HepG2 (cell line): Measurements from ENCODE around the gene SEZ6. TPM values are rescaled to one million over a fixed set of nuclear protein-coding genes. Genes with fewer than 3 reads are reported as not detected.

ENCODE experiments used
- ARID4A ChIP-seq: sonication (generic); formaldehyde crosslinking; IDR thresholded peaks from 2 replicates; pipeline ENCODE4 v1.5.0; 2020; ENCODE audit warnings: mild to moderate bottlenecking, missing genetic modification reagents, borderline replicate concordance
- ARNTL ChIP-seq: sonication (generic); formaldehyde crosslinking; IDR thresholded peaks from 2 replicates; pipeline ENCODE4 v1.4.0; 2020; ENCODE audit warnings: mild to moderate bottlenecking, missing genetic modification reagents
- FOXC1 ChIP-seq: sonication (generic); formaldehyde crosslinking; IDR thresholded peaks from 2 replicates; pipeline ENCODE4 v1.8.0; 2022; ENCODE audit warnings: mild to moderate bottlenecking, missing genetic modification reagents, borderline replicate concordance
- PCBP1 ChIP-seq: fragments of 200-400 bp; formaldehyde crosslinking; IDR thresholded peaks from 2 replicates; pipeline ENCODE4 v1.6.1; 2017; ENCODE audit warnings: mild to moderate bottlenecking, low read depth, low read length, borderline replicate concordance
- SMARCC2 ChIP-seq: fragments of 450-650 bp; IDR thresholded peaks from 2 replicates; pipeline ENCODE4 v1.6.1; 2017; ENCODE audit warnings: antibody characterized with exemption, mild to moderate bottlenecking
- SP1 ChIP-seq, 2 experiments: fragments of 450-650 bp in 1 of 2; sonication (generic) in 1 of 2; formaldehyde crosslinking in 1 of 2; IDR thresholded peaks; 2 replicates each; pipeline versions ENCODE4 v1.4.0 to v1.6.1; 2016 to 2020; ENCODE audit warnings: missing genetic modification reagents in 1 of 2
- THYN1 ChIP-seq: sonication (generic); formaldehyde crosslinking; IDR thresholded peaks from 2 replicates; pipeline ENCODE4 v1.8.1; 2023; ENCODE audit warnings: low read depth, mild to moderate bottlenecking, moderate library complexity, missing genetic modification reagents, borderline replicate concordance
- ZBTB40 ChIP-seq, 2 experiments: fragments of 450-650 bp in 1 of 2; sonication (generic) in 1 of 2; formaldehyde crosslinking in 1 of 2; IDR thresholded peaks; 2 replicates each; pipeline versions ENCODE4 v1.6.1 to v1.8.0; 2016 to 2022; ENCODE audit warnings: antibody characterized with exemption in 1 of 2, mild to moderate bottlenecking in 1 of 2, missing genetic modification reagents in 1 of 2
- ZBTB49 ChIP-seq: sonication (generic); formaldehyde crosslinking; IDR thresholded peaks from 2 replicates; pipeline ENCODE4 v1.4.0; 2020; ENCODE audit warnings: missing genetic modification reagents, borderline replicate concordance
- ZNF263 ChIP-seq: sonication (generic); formaldehyde crosslinking; IDR thresholded peaks from 2 replicates; pipeline ENCODE4 v1.4.0; 2020; ENCODE audit warnings: missing genetic modification reagents
- polyA plus RNA-seq, 8 experiments: library from polyadenylated mRNA; depleted of rRNA in 3 of 8; stranded (reverse) in 7 of 8; unstranded in 1 of 8; fragments of >200 nt; fragmentation: Illumina TruSeq in 4 of 8; extraction: Trizol in 4 of 8; gene quantifications; 2 replicates each; pipeline versions ENCODE4 v1.2.1 to v1.2.3, GENCODE V29; 2011 to 2016; ENCODE audit warnings: low read depth in 4 of 8, missing spikeins in 1 of 8, mixed read lengths in 1 of 8; ENCODE audit not compliant: insufficient read depth in 1 of 8
- total RNA-seq, 5 experiments: library from RNA; depleted of rRNA; stranded (reverse); fragments of >200 nt; fragmentation: Illumina TruSeq; extraction: Trizol; gene quantifications; 2 replicates each; pipeline ENCODE4 v1.2.3, GENCODE V29; 2016; ENCODE audit warnings: low read depth in 1 of 5

The SEZ6 gene
- total and polyA plus RNA-seq, 2 of the 13 experiments (the other 11 are each of a cell fraction or from before 2014, with no cell fraction given) = not detected

- TF ChIP-seq FOXC1 (CRISPR knock-in tag) = peak; percentile 58; the same call in 1 of the 2 replicates
- TF ChIP-seq ARID4A = peak; percentile 72
- TF ChIP-seq SP1 (IDR thresholded peaks at IDR 0.05) = no peak
- 0 out of 2 replicates have a peak, but pooled peaks have one; percentile 14 for TF ChIP-seq SP1 (CRISPR knock-in tag; IDR thresholded peaks at IDR 0.05)
- TF ChIP-seq ARNTL = no peak
- TF ChIP-seq ZBTB49 = no peak
- TF ChIP-seq PCBP1 = 0 out of 2 replicates have a peak, but pooled peaks have one; percentile 3
- peak; percentile 98 for TF ChIP-seq ZNF263 (CRISPR knock-in tag)
- TF ChIP-seq THYN1 (CRISPR knock-in tag) = no peak
- no peak for TF ChIP-seq ZBTB40 (IDR thresholded peaks at IDR 0.05)
- 0 out of 2 replicates have a peak, but pooled peaks have one; percentile 8 for TF ChIP-seq ZBTB40 (CRISPR knock-in tag; IDR thresholded peaks at IDR 0.05)
- no peak for TF ChIP-seq SMARCC2
These were observed 56.4 kb downstream of the SEZ6 start (continued) for GRCh38 chr17:28949185-28950016.
